HCT116 (cell line): ENCODE data around the gene PISD. TPM values are rescaled to one million over a fixed set of nuclear protein-coding genes. Genes with fewer than 3 reads are reported as not detected.

Source experiments
- ATAC-seq: fragments of 200-7000 bp; cut with Tn5 transposase; 2 replicates; pipeline ENCODE4 v1.9.1; 2020; ENCODE audit warnings: mild to moderate bottlenecking, moderate library complexity
- BruUV-seq: library from RNA; stranded (reverse); fragments of 400-500 nt; replicated peaks from 2 replicates; lab custom pipeline; 2021; lab: Mats Ljungman, UMichigan
- CTCF ChIA-PET: fragments of 300-600 bp; sonication (Branson Sonifier 250); formaldehyde crosslinking; loops from one replicate; lab custom pipeline; 2021; ENCODE audit warnings: antibody characterized with exemption; lab: Charles Lee
- POLR2A ChIA-PET: fragments of 300-600, 350-600 bp; sonication (Branson Sonifier 250); formaldehyde crosslinking; loops from one replicate; lab custom pipeline; 2021; ENCODE audit warnings: antibody characterized with exemption; lab: Charles Lee
- RAD21 ChIA-PET, 2 experiments: fragments of 300-600 bp; sonication (Branson Sonifier 250); formaldehyde crosslinking; loops; one replicate each; lab custom pipeline; 2023; ENCODE audit warnings: low total read pairs in 2 of 2; ENCODE audit not compliant: uncharacterized antibody in 2 of 2, unreplicated experiment in 2 of 2, low non-redundant PET in 1 of 2; lab: Charles Lee
- DNase-seq: peaks from one replicate; pipeline ENCODE4 v3.0.0-alpha.2; 2010; ENCODE audit warnings: low read depth, low spot score
- H2AFZ ChIP-seq: fragments of 200-600 bp; shearing (Covaris generic), sonication (generic); 2 replicates; pipeline ENCODE4 v1.6.1; 2017; ENCODE audit warnings: low read depth, mixed run types, mixed read lengths, antibody characterized with exemption, low read length; ENCODE audit not compliant: poor library complexity, severe bottlenecking
- H3K27ac ChIP-seq: 2 replicates; pipeline ENCODE4 v1.5.1; 2012; ENCODE audit warnings: low read depth, low read length
- H3K27me3 ChIP-seq: fragments of 200-600 bp; sonication (generic); 2 replicates; pipeline ENCODE4 v1.6.1; 2016; ENCODE audit warnings: mixed run types, low read length, mixed read lengths; ENCODE audit not compliant: insufficient read depth
- H3K36me3 ChIP-seq, 2 experiments: fragments of 200-500 bp in 1 of 2; fragments of 200-600 bp in 1 of 2; sonication (Bioruptor generic) in 1 of 2; sonication (generic) in 1 of 2; 2 replicates each; pipeline versions ENCODE4 v1.5.1 to v1.6.1; 2014 to 2016; ENCODE audit warnings: low read length in 2 of 2, inconsistent platforms in 1 of 2, mixed read lengths in 1 of 2, mixed run types in 1 of 2; ENCODE audit not compliant: insufficient read depth in 2 of 2, control insufficient read depth in 1 of 2
- H3K4me1 ChIP-seq, 2 experiments: fragments of 200-600 bp in 1 of 2; sonication (generic) in 1 of 2; 2 replicates each; pipeline versions ENCODE4 v1.5.1 to v1.6.1; 2012 to 2017; ENCODE audit warnings: low read length in 2 of 2, inconsistent platforms in 1 of 2, mild to moderate bottlenecking in 1 of 2, mixed read lengths in 1 of 2, mixed run types in 1 of 2, moderate library complexity in 1 of 2; ENCODE audit not compliant: insufficient read depth in 2 of 2, control insufficient read depth in 1 of 2
- H3K4me2 ChIP-seq: fragments of 200-600 bp; sonication (generic); 2 replicates; pipeline ENCODE4 v1.6.1; 2017; ENCODE audit warnings: mixed run types, low read length, mixed read lengths
- H3K4me3 ChIP-seq, 2 experiments: fragments of 200-600 bp in 1 of 2; sonication (generic) in 1 of 2; replicated peaks in 1 of 2; 2 replicates each; pipeline ENCODE4 v1.5.1; 2011 to 2016; ENCODE audit warnings: low read length in 2 of 2, control low read depth in 1 of 2, low read depth in 1 of 2, mild to moderate bottlenecking in 1 of 2, mixed read lengths in 1 of 2, mixed run types in 1 of 2
- H3K79me2 ChIP-seq: fragments of 200-600 bp; sonication (generic); 2 replicates; pipeline ENCODE4 v1.6.1; 2017; ENCODE audit warnings: mild to moderate bottlenecking, mixed run types, low read length, moderate library complexity, mixed read lengths; ENCODE audit not compliant: insufficient read depth
- H3K9ac ChIP-seq: fragments of 200-600 bp; sonication (generic); 2 replicates; pipeline ENCODE4 v1.6.1; 2016; ENCODE audit warnings: low read length, mixed read lengths
- H3K9me2 ChIP-seq: fragments of 200-600 bp; sonication (generic), shearing (Covaris generic); 2 replicates; pipeline ENCODE4 v1.6.1; 2017; ENCODE audit warnings: mixed run types, mild to moderate bottlenecking, moderate library complexity; ENCODE audit not compliant: insufficient read depth
- H3K9me3 ChIP-seq, 2 experiments: fragments of 200-500 bp in 1 of 2; fragments of 200-600 bp in 1 of 2; sonication (Bioruptor generic) in 1 of 2; sonication (generic) in 1 of 2; 2 replicates each; pipeline ENCODE4 v1.6.1; 2014 to 2017; ENCODE audit warnings: low read length in 2 of 2, mixed read lengths in 2 of 2, inconsistent platforms in 1 of 2, low read depth in 1 of 2, mild to moderate bottlenecking in 1 of 2, mixed run types in 1 of 2, moderate library complexity in 1 of 2; ENCODE audit not compliant: control insufficient read depth in 1 of 2, insufficient read depth in 1 of 2
- H4K20me1 ChIP-seq: fragments of 200-600 bp; sonication (generic), shearing (Covaris generic); 2 replicates; pipeline ENCODE4 v1.6.1; 2017; ENCODE audit warnings: mixed run types, mild to moderate bottlenecking, moderate library complexity; ENCODE audit not compliant: insufficient read depth
- CBX3 ChIP-seq: IDR thresholded peaks from 2 replicates; pipeline ENCODE4 v1.6.1; 2012; ENCODE audit warnings: low read depth
- ELF1 ChIP-seq: IDR thresholded peaks from 2 replicates; pipeline ENCODE4 v1.6.1; 2012; ENCODE audit warnings: low read depth, borderline replicate concordance
- EZH2 ChIP-seq: fragments of 200-600 bp; sonication (generic); IDR thresholded peaks from 2 replicates; pipeline ENCODE4 v1.6.1; 2017; ENCODE audit warnings: antibody characterized with exemption, mixed run types
- JUND ChIP-seq: IDR thresholded peaks from 2 replicates; pipeline ENCODE4 v1.6.1; 2012
- SP1 ChIP-seq: IDR thresholded peaks from 2 replicates; pipeline ENCODE4 v1.6.1; 2012; ENCODE audit warnings: low read depth
- SRF ChIP-seq: IDR thresholded peaks from 2 replicates; pipeline ENCODE4 v1.6.1; 2012; ENCODE audit warnings: low read depth
- ZFX ChIP-seq: fragments of 450-650 bp; IDR thresholded peaks from 2 replicates; pipeline ENCODE4 v1.6.1; 2017
- intact Hi-C: fragments of 100-400 bp; cut with micrococcal nuclease; formaldehyde crosslinking; loops from 2 replicates; pipeline ENCODE4 v1.10.0; 2022
- total RNA-seq: library from RNA; stranded (reverse); gene quantifications from one replicate; pipeline ENCODE4 v1.2.1, GENCODE V29; 2021; ENCODE audit not compliant: unreplicated experiment
- TF ChIP-seq, protein P1 (sequence below): IDR thresholded peaks from 2 replicates; pipeline ENCODE4 v1.6.1; 2012; ENCODE audit warnings: low read depth

Gene PISD
- total RNA-seq, 1 experiment from 2014 or later = 47.1 TPM

DNA sequence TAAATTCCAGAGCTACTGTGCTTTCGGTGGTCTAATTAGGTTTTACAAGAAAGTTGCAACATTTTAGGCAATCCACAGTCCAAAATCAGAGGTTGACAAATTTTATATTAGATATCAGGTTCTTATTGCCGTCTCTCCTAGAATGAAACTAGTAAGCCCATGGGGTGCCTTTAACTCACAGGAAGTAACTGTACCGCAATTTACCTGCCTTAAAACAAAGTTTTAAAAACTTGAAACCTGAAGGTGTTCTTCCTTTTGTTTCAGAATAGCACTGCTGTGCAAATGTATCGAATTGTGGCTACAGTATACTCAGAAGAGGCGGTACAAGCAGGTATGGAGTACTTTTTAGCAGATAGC is 77.2 kb downstream of the PISD start:
- POLR2A ChIA-PET = no interaction called here
- H3K4me3 ChIP-seq = no peak overlapping the region
- no peaks in the 10 kb centered on the region for H3K9me2 ChIP-seq
- TF ChIP-seq JUND (no peak), EZH2 (no peak), ELF1 (no peak), ZFX (no peak), SP1 (no peak), CBX3 (no peak), SRF (no peak)
- TF ChIP-seq, protein P1, sequence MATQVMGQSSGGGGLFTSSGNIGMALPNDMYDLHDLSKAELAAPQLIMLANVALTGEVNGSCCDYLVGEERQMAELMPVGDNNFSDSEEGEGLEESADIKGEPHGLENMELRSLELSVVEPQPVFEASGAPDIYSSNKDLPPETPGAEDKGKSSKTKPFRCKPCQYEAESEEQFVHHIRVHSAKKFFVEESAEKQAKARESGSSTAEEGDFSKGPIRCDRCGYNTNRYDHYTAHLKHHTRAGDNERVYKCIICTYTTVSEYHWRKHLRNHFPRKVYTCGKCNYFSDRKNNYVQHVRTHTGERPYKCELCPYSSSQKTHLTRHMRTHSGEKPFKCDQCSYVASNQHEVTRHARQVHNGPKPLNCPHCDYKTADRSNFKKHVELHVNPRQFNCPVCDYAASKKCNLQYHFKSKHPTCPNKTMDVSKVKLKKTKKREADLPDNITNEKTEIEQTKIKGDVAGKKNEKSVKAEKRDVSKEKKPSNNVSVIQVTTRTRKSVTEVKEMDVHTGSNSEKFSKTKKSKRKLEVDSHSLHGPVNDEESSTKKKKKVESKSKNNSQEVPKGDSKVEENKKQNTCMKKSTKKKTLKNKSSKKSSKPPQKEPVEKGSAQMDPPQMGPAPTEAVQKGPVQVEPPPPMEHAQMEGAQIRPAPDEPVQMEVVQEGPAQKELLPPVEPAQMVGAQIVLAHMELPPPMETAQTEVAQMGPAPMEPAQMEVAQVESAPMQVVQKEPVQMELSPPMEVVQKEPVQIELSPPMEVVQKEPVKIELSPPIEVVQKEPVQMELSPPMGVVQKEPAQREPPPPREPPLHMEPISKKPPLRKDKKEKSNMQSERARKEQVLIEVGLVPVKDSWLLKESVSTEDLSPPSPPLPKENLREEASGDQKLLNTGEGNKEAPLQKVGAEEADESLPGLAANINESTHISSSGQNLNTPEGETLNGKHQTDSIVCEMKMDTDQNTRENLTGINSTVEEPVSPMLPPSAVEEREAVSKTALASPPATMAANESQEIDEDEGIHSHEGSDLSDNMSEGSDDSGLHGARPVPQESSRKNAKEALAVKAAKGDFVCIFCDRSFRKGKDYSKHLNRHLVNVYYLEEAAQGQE = no peak
- TF ChIP-seq, all 23 proteins: peak for 0
- CTCF ChIA-PET = interaction anchor here (1.2 kb wide), 1 partner anchor 24 kb away, joined by 3 read pairs; no protein-coding TSS in a partner anchor
- H2AFZ ChIP-seq = no peak overlapping the region
- H3K27ac ChIP-seq = no peak overlapping the region
- no peaks in the 10 kb centered on the region for H3K79me2 ChIP-seq
- no peaks in the 10 kb centered on the region for H3K27me3 ChIP-seq
- H3K4me1 ChIP-seq = no peaks in the 10 kb centered on the region
- H4K20me1 ChIP-seq = no peaks in the 10 kb centered on the region
- intact Hi-C loops = no loop called here
- no TSS peak for BruUV-seq
- H3K4me2 ChIP-seq = no peak overlapping the region
- no peak for ATAC-seq
- no peak overlapping the region for H3K9ac ChIP-seq
- peaks cover 16 to 21% of the 10 kb centered on the region in 2 experiments for H3K36me3 ChIP-seq
- RAD21 ChIA-PET = no interaction called here
- H3K9me3 ChIP-seq = no peaks in the 10 kb centered on the region
- no peak for DNase-seq
